H1 (cell line): ENCODE measurements around the gene TMEM209. TPM values are rescaled to one million over a fixed set of nuclear protein-coding genes. Genes with fewer than 3 reads are reported as not detected.

Experiments used
- CTCF ChIA-PET: fragments of 300-600 bp; sonication (Branson Sonifier 250); formaldehyde crosslinking; loops from one replicate; lab custom pipeline; 2021; ENCODE audit not compliant: partially characterized antibody; lab: Charles Lee
- POLR2A ChIA-PET: fragments of 300-600 bp; sonication (Branson Sonifier 250); formaldehyde crosslinking; loops from one replicate; lab custom pipeline; 2021; ENCODE audit warnings: inconsistent platforms; ENCODE audit not compliant: partially characterized antibody; lab: Charles Lee
- DNase-seq, 2 experiments: peaks; one replicate each; pipeline versions ENCODE4 v3.0.0 to v3.0.0-alpha.2; 2010 to 2022; ENCODE audit warnings: low spot score in 2 of 2, low read depth in 1 of 2, mixed read lengths in 1 of 2
- FAIRE-seq: peaks from 2 replicates; lab custom pipeline; 2011; peaks lifted over from hg19 to GRCh38; lab: Jason Lieb, UNC
- H2AFZ ChIP-seq: 2 replicates; pipeline ENCODE4 v1.8.1; 2012; ENCODE audit warnings: low read length, inconsistent platforms
- H2AK5ac ChIP-seq: 2 replicates; pipeline ENCODE4 v1.6.1; 2013; ENCODE audit warnings: low read depth, low read length
- H2BK120ac ChIP-seq: replicated peaks from 2 replicates; pipeline ENCODE3; 2013; ENCODE audit warnings: low read depth, low read length, inconsistent platforms
- H2BK12ac ChIP-seq: 2 replicates; pipeline ENCODE4 v1.6.1; 2013; ENCODE audit warnings: low read depth, low read length
- H2BK15ac ChIP-seq: 2 replicates; pipeline ENCODE4 v1.6.1; 2013; ENCODE audit warnings: low read length
- H2BK20ac ChIP-seq: 2 replicates; pipeline ENCODE4 v1.6.1; 2013; ENCODE audit warnings: low read length
- H2BK5ac ChIP-seq: 2 replicates; pipeline ENCODE4 v1.6.1; 2013; ENCODE audit warnings: low read depth, low read length
- H3K14ac ChIP-seq: 2 replicates; pipeline ENCODE4 v1.6.1; 2013; ENCODE audit warnings: inconsistent platforms; ENCODE audit not compliant: insufficient read length
- H3K18ac ChIP-seq: 2 replicates; pipeline ENCODE4 v1.6.1; 2013; ENCODE audit warnings: low read length; ENCODE audit errors: extremely low read depth
- H3K23ac ChIP-seq: 2 replicates; pipeline ENCODE4 v1.6.1; 2013; ENCODE audit warnings: inconsistent platforms; ENCODE audit not compliant: insufficient read length
- H3K23me2 ChIP-seq: 2 replicates; pipeline ENCODE4 v1.6.1; 2013; ENCODE audit warnings: low read depth, low read length
- H3K27ac ChIP-seq: 2 replicates; pipeline ENCODE4 v1.6.1; 2011; ENCODE audit warnings: low read depth, low read length, inconsistent platforms
- H3K27me3 ChIP-seq, 4 experiments: replicated peaks in 1 of 4; 1 replicate in 1 of 4; 2 replicates in 3 of 4; pipeline versions ENCODE4 v1.6.1 to v1.8.1; 2011 to 2013; ENCODE audit warnings: low read length in 3 of 4, mild to moderate bottlenecking in 3 of 4, inconsistent platforms in 2 of 4, mixed read lengths in 2 of 4, moderate library complexity in 1 of 4; ENCODE audit not compliant: control insufficient read depth in 3 of 4, insufficient read depth in 3 of 4; ENCODE audit errors: extremely low read depth in 1 of 4
- H3K36me3 ChIP-seq, 4 experiments: 2 replicates each; pipeline versions ENCODE4 v1.6.1 to v1.8.1; 2011 to 2013; ENCODE audit warnings: mild to moderate bottlenecking in 4 of 4, low read length in 3 of 4, moderate library complexity in 2 of 4, control low read depth in 1 of 4, inconsistent platforms in 1 of 4; ENCODE audit not compliant: insufficient read depth in 4 of 4, control insufficient read depth in 2 of 4
- H3K4ac ChIP-seq: replicated peaks from 2 replicates; pipeline ENCODE3; 2013; ENCODE audit warnings: low read length, low read depth, mixed read lengths, inconsistent platforms; ENCODE audit not compliant: insufficient read length
- H3K4me1 ChIP-seq, 4 experiments: replicated peaks in 1 of 4; 1 replicate in 1 of 4; 2 replicates in 3 of 4; pipeline versions ENCODE4 v1.6.1 to v1.8.1; 2011 to 2013; ENCODE audit warnings: low read length in 3 of 4, inconsistent platforms in 2 of 4, mixed read lengths in 1 of 4; ENCODE audit not compliant: insufficient read depth in 4 of 4, control insufficient read depth in 3 of 4
- H3K4me2 ChIP-seq, 2 experiments: 2 replicates each; pipeline versions ENCODE4 v1.6.1 to v1.8.1; 2011 to 2013; ENCODE audit warnings: low read depth in 2 of 2, low read length in 2 of 2, control low read depth in 1 of 2, inconsistent platforms in 1 of 2, mild to moderate bottlenecking in 1 of 2; ENCODE audit not compliant: insufficient read depth in 1 of 2
- H3K4me3 ChIP-seq, 4 experiments: fragments of 200-600, 300-600 bp in 1 of 4; sonication (generic), shearing (Covaris generic), sonication (Bioruptor Twin) in 1 of 4; 2 replicates each; pipeline versions ENCODE4 v1.5.1 to v1.8.1; 2011 to 2016; ENCODE audit warnings: low read length in 4 of 4, low read depth in 3 of 4, control low read depth in 2 of 4, inconsistent platforms in 2 of 4, mild to moderate bottlenecking in 2 of 4, mixed read lengths in 1 of 4, moderate library complexity in 1 of 4; ENCODE audit not compliant: insufficient read depth in 2 of 4; ENCODE audit errors: extremely low read depth in 1 of 4
- H3K56ac ChIP-seq: replicated peaks from 2 replicates; pipeline ENCODE3; 2013; ENCODE audit warnings: low read depth, mild to moderate bottlenecking, mixed read lengths, low read length, inconsistent platforms; ENCODE audit not compliant: insufficient read length
- H3K79me1 ChIP-seq: 2 replicates; pipeline ENCODE4 v1.6.1; 2013; ENCODE audit warnings: low read depth, low read length, control low read depth
- H3K79me2 ChIP-seq, 2 experiments: 2 replicates each; pipeline versions ENCODE4 v1.6.1 to v1.8.1; 2012 to 2013; ENCODE audit warnings: low read length in 2 of 2, mild to moderate bottlenecking in 2 of 2, inconsistent platforms in 1 of 2; ENCODE audit not compliant: insufficient read depth in 2 of 2, control insufficient read depth in 1 of 2
- H3K9ac ChIP-seq, 4 experiments: replicated peaks in 1 of 4; 1 replicate in 1 of 4; 2 replicates in 3 of 4; pipeline versions ENCODE4 v1.6.1 to v1.8.1; 2011 to 2013; ENCODE audit warnings: low read depth in 3 of 4, low read length in 3 of 4, control low read depth in 2 of 4, mild to moderate bottlenecking in 2 of 4, moderate library complexity in 2 of 4, inconsistent platforms in 1 of 4; ENCODE audit errors: extremely low read depth in 1 of 4
- H3K9me3 ChIP-seq, 2 experiments: 2 replicates each; pipeline versions ENCODE4 v1.6.1 to v1.8.1; 2012 to 2013; ENCODE audit warnings: mild to moderate bottlenecking in 2 of 2, moderate library complexity in 2 of 2, control low read depth in 1 of 2, inconsistent platforms in 1 of 2, low read depth in 1 of 2, low read length in 1 of 2, mixed read lengths in 1 of 2; ENCODE audit not compliant: insufficient read depth in 2 of 2
- H4K20me1 ChIP-seq, 2 experiments: replicated peaks in 1 of 2; 2 replicates each; pipeline versions ENCODE3 to v1.8.1; 2011 to 2013; ENCODE audit warnings: inconsistent platforms in 2 of 2, low read length in 2 of 2, mild to moderate bottlenecking in 1 of 2; ENCODE audit not compliant: insufficient read depth in 2 of 2, control insufficient read depth in 1 of 2
- H4K5ac ChIP-seq: 2 replicates; pipeline ENCODE4 v1.6.1; 2013; ENCODE audit warnings: low read length, low read depth, mixed read lengths, inconsistent platforms; ENCODE audit not compliant: insufficient read length
- H4K8ac ChIP-seq: 2 replicates; pipeline ENCODE4 v1.8.0; 2013; ENCODE audit warnings: mild to moderate bottlenecking, moderate library complexity, low read length, inconsistent platforms; ENCODE audit not compliant: insufficient read depth; ENCODE audit errors: extremely low read depth
- H4K91ac ChIP-seq: replicated peaks from 2 replicates; pipeline ENCODE3; 2013; ENCODE audit warnings: low read length, mixed read lengths, inconsistent platforms; ENCODE audit not compliant: insufficient read length
- CREB1 ChIP-seq: IDR thresholded peaks from 2 replicates; pipeline ENCODE4 v1.6.1; 2012; ENCODE audit warnings: inconsistent platforms
- EP300 ChIP-seq, 2 experiments: IDR thresholded peaks; 1 replicate in 1 of 2; 2 replicates in 1 of 2; pipeline ENCODE4 v1.6.1; 2011 to 2012; ENCODE audit warnings: low read depth in 2 of 2, low read length in 2 of 2, mild to moderate bottlenecking in 2 of 2, borderline replicate concordance in 1 of 2, inconsistent platforms in 1 of 2, moderate library complexity in 1 of 2
- KDM5A ChIP-seq: fragments of 200-600 bp; IDR thresholded peaks from 2 replicates; pipeline ENCODE4 v1.7.1; 2012; ENCODE audit warnings: mild to moderate bottlenecking, low read length, inconsistent platforms, mixed read lengths
- NANOG ChIP-seq: IDR thresholded peaks from 2 replicates; pipeline ENCODE4 v1.6.1; 2011; ENCODE audit warnings: low read length, low read depth, mild to moderate bottlenecking, inconsistent platforms; ENCODE audit not compliant: insufficient read depth, poor library complexity, severe bottlenecking
- RBBP5 ChIP-seq: IDR thresholded peaks from 2 replicates; pipeline ENCODE4 v1.7.1; 2012; ENCODE audit warnings: low read depth, mild to moderate bottlenecking, inconsistent platforms, low read length, moderate library complexity, borderline replicate concordance
- SIX5 ChIP-seq: IDR thresholded peaks from 2 replicates; pipeline ENCODE4 v1.6.1; 2011; ENCODE audit warnings: mild to moderate bottlenecking, low read depth, low read length
- SP1 ChIP-seq: IDR thresholded peaks from 2 replicates; pipeline ENCODE4 v1.6.1; 2011; ENCODE audit warnings: low read depth, low read length
- SP2 ChIP-seq: IDR thresholded peaks from 2 replicates; pipeline ENCODE4 v1.6.1; 2012; ENCODE audit warnings: mild to moderate bottlenecking, low read length, inconsistent platforms
- WGBS, 2 experiments: shearing (Covaris generic) in 1 of 2; methylation state at CpG; one replicate each; pipeline versions ENCODE4 v1.1.6 to v1.1.7; 2013 to 2015; ENCODE audit warnings: low lambda C conversion rate in 2 of 2, mixed read lengths in 2 of 2, inconsistent platforms in 1 of 2, low coverage in 1 of 2, missing lambda C conversion rate in 1 of 2; ENCODE audit not compliant: insufficient replicate concordance in 2 of 2, insufficient coverage in 1 of 2, insufficient read length in 1 of 2; ENCODE audit errors: extremely low coverage in 1 of 2, missing lambda C conversion rate in 1 of 2; 5-methylcytosine and 5-hydroxymethylcytosine counted together
- polyA plus RNA-seq, 7 experiments: library from polyadenylated mRNA; depleted of rRNA in 3 of 7; stranded (reverse) in 5 of 7; unstranded in 2 of 7; fragments of >200 nt in 5 of 7; fragments of 200-250 nt in 2 of 7; gene quantifications; 1 replicate in 5 of 7; 2 replicates in 1 of 7; 4 replicates in 1 of 7; pipeline versions ENCODE4 v1.2.1 to v1.2.3, GENCODE V29; 2011 to 2013; ENCODE audit warnings: missing spikeins in 2 of 7, mixed read lengths in 2 of 7
- total RNA-seq: library from RNA; stranded (reverse); fragmentation: NEBNext Ultra II Directional; extraction: Animal tissue kit (Norgen Biotek cat#: 25700); gene quantifications from 2 replicates; pipeline ENCODE4 v1.2.1, GENCODE V29; 2021

Gene TMEM209
- total and polyA plus RNA-seq, 2 of the 8 experiments (the other 6 are each of a cell fraction or from before 2014, with no cell fraction given): 28.5 to 30.5 TPM

DNA sequence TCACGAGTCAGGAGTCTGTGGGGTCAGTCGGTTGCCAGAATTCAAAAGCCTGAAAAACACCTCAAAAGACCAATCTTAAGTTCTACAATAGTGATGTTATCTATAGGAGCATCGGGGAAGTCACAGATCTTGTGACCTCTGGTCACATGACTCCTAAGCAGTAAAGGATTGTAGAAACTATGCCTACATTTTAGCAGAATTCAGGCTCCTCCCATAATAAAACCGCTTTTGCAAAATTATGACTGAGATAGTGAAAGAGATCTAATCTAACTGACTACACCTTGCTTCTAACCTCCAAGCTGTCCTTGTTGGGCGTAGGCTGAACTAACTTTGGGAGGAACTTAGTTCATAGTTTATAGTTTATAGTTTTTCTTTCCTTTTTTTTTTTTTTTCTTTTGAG, 19.0 kb upstream of the TMEM209 start:
- CTCF ChIA-PET: interaction anchor here (1.0 to 1.1 kb wide), 2 partner anchors 8 to 534 kb away, joined by 3 read pairs; no protein-coding TSS in a partner anchor
- WGBS, 2 experiments: 95% methylated on average over 5 of the region's 5 CpGs; no CpG with 5 or more reads in 1 of the 2 experiments
- no peak overlapping the region for H4K8ac ChIP-seq

More for the DNA sequence above, 19.0 kb upstream of the TMEM209 start:
- POLR2A ChIA-PET: no interaction called here
- H2BK20ac ChIP-seq: no peak overlapping the region
- H2BK15ac ChIP-seq: no peak overlapping the region
- DNase-seq (no peak), FAIRE-seq (no peak)
- H2BK5ac ChIP-seq: no peak overlapping the region
- H4K5ac ChIP-seq: no peak overlapping the region
- H4K91ac ChIP-seq: no peak overlapping the region
- H3K23ac ChIP-seq: no peak overlapping the region
- no peaks in the 10 kb centered on the region for H3K23me2 ChIP-seq
- no peak overlapping the region for H2AFZ ChIP-seq
- H3K4me2 ChIP-seq: no peak overlapping the region
- no peaks in the 10 kb centered on the region for H3K36me3 ChIP-seq
- TF ChIP-seq CREB1 (no peak), SP1 (no peak), SIX5 (no peak), KDM5A (no peak), SP2 (no peak), NANOG (no peak), RBBP5 (no peak), EP300 (IDR thresholded peaks at IDR 0.05; ENCODE audit: borderline replicate concordance in 1 of 2, low read depth in 2 of 2, low read length in 2 of 2) (no peak)
- H3K9ac ChIP-seq: no peak overlapping the region
- H3K4ac ChIP-seq: no peak overlapping the region
- no peaks in the 10 kb centered on the region for H3K79me2 ChIP-seq
- no peak overlapping the region for H2AK5ac ChIP-seq
- no peaks in the 10 kb centered on the region for H3K27me3 ChIP-seq
- H3K4me3 ChIP-seq: no peak overlapping the region
- H3K56ac ChIP-seq: no peak overlapping the region
- no peak overlapping the region for H3K14ac ChIP-seq
- H3K9me3 ChIP-seq: no peaks in the 10 kb centered on the region
- H2BK120ac ChIP-seq: no peak overlapping the region
- no peak overlapping the region for H3K18ac ChIP-seq
- no peak overlapping the region for H3K27ac ChIP-seq
- no peaks in the 10 kb centered on the region for H4K20me1 ChIP-seq
- H3K79me1 ChIP-seq: no peaks in the 10 kb centered on the region
- H2BK12ac ChIP-seq: no peak overlapping the region
- H3K4me1 ChIP-seq: peaks cover 0 to 4% (median under 1%) of the 10 kb centered on the region in 4 experiments; a peak in 1 of 7 replicates
